NCI-H748 treated with DMSO at 0.1 percent for 48 hours (cell line): ENCODE data around the gene DKKL1.

Experiments
- DNase-seq: peaks from one replicate; lab custom pipeline; 2025; lab: John Stamatoyannopoulos, UW

DKKL1 gene

DNA sequence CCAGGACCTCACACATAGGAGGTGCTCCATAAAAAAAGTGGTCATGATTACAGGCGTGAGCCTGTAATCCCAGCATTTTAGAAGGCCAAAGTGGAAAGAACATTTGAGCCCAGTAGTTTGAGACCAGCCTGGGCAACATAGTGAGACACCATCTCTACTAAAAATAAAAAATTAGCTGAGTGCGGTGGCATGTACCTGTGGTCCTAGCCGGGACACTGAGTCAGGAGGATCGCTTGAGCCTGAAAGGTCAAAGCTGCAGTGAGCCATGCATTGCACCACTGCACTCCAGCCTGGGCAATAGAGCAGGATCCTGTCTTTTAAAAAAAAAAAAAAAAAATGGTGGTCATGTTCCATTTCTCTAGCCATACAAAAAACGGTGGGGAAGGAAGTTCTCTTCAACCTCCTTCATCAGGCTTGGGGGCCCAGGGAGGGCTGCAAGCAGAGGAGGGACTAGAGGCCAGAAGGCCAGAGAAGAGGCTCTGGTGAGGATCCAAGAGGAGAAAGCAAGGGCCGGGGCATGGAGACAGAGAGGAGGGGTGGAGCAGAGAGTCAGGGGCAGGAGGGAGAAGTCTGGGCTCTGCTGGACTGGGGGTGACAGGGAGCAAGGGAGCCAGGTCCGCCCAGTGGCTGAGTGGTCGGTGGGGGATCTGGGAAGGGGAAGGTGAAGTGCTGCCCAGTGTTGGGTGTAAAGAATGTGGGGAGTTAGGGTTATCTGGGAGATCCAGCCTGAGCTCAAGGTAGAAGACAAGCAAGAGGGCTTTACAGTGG lies 33.2 kb downstream of the DKKL1 start:
- no peak for DNase-seq

DNA sequence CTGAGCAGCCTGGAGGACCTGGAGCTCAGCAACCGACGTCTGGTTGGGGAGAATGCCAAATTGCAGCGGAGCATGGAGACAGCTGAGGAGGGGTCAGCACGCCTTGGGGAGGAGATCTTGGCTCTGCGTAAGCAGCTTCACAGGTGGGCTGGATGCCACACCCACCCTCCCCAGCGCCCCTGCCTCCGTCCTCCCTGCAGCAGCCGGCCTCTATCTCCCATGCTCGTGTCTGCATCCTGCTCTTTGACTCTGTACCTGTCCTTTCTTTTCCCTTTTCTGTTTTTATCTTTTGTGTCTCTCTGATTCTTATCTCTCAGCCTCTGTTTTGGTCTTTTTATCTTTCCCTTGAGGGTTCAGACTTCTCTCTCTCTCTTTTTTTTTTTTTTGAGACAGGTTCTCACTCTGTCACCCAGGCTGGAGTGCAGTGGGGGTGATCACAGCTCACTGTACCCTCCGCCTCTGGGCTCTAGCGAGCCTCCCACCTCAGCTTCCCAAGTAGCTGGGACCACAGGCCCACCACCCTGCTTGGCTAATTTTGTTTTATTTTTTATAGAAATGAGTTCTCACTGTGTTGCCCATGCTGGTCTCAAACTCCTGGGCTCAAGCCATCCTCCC lies 34.4 kb downstream of the DKKL1 start:
- no peak for DNase-seq

DNA sequence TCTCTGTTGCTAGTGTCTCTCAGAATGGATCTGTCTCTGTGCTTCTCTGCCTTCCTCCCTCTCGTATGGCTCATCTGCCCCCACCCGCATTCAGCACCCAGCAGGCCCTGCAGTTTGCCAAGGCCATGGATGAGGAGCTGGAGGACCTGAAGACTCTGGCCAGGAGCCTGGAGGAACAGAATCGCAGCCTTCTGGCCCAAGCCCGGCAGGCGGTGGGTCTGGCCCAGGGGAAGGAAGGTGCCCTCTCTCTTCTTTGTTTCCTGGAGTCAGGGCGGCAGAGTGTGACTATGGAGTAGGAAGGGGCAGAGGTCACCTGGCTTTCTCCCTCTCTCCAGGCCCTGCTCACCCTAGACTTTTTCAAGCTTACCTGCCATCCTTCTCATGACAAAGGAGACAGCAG lies 35.3 kb downstream of the DKKL1 start:
- no peak for DNase-seq

DNA sequence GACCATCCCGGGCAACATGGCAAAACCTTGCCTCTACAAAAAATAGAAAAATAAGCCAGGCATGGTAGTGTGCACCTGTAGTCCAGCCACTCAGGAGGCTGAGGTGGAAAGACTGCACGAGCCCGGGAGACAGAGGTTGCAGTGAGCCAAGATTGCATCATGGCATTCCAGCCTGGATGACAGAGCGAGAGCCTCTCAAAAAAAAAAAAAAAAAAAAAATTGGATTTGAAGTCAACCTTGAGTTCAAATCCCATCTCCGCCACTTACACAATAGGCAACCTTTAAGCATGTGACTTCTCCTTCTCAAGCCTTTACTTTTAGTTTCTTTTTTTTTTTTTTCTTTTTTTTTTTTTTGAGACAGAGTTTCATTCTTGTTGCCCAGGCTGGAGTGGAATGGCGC lies 36.4 kb downstream of the DKKL1 start:
- DNase-seq, result no peak

DNA sequence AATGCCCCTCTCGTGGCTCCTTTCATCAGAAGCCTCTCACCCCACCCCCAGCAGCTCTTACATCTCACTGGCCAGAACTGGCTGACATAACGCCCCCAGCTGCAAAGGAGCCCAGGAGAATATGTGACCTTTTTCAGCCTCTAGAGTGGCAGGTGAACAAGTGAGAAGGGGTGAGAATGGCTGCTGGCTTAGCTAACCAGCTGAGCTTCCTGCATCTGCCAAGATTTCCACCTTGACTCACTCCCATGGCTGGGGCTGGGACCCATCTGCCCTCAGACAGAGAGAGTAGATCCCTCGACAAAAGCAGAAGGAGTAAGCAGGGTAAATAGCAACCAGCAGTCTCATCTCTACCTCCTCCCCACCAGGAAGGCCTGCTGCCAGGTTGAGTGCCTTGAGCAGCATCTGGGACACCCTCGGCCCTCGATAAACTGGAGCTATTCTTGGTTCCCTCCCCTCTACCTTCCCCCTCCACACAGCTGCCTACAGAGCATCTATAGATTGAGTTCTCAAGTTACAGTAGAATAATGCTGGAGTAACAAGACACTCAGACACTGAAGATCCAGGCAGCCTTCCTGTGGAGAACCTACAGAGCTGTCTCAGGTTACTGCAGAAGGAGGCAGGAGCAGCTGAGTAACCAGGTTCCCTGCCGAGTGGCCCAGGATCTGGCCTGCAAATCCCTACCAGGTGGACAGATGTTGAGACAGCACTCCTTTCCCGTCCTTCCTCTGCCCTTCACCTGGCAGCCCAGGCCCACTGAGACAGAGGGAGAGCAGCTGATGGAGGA lies 39.9 kb downstream of the DKKL1 start:
- peak; percentile 64 for DNase-seq

DNA sequence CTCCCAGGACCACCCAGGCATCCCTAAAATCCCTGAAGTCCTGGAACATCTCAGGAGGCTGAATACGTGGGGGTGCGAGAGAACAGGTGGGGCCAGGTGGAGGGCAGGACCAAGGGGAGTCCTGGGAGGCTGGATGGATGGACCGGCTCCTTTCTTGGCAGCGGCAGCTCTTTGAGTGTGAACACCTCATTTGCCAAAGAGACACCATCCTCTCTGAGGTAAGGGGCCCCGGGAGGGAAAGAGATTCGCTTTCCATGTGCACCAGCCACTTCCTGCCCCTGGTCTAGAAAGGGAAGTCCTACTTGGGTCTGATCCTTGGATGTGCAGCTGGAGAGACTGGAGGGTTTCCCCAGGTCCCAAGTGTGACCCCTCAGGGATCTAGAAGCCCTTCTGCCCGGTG lies 43.4 kb downstream of the DKKL1 start:
- DNase-seq, result no peak

DNA sequence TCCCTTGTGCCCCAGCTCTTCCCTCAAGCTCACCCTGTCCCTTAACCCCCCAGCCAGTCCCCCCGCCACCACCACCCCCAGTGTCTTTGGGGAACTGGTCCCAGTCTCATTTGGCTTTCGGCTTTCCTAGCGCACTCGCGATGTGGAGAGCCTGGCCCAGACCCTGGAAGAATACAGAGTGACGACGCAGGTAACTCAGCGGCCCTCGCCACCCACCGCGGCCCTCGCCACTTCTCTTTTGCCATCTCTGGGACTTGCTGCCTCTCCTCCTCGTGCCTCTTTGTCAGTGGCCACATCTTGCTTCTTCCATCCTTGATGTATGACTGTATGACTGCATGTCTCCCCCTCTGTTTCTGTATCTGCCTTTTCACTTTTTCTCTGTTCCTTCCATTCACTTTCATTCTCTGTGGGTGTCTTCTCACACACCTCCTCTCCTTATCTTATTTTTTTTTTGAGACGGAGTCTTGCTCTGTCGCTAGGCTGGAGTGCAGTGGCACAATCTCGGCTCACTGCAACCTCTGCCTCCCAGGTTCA lies 43.9 kb downstream of the DKKL1 start:
- DNase-seq, result no peak

DNA sequence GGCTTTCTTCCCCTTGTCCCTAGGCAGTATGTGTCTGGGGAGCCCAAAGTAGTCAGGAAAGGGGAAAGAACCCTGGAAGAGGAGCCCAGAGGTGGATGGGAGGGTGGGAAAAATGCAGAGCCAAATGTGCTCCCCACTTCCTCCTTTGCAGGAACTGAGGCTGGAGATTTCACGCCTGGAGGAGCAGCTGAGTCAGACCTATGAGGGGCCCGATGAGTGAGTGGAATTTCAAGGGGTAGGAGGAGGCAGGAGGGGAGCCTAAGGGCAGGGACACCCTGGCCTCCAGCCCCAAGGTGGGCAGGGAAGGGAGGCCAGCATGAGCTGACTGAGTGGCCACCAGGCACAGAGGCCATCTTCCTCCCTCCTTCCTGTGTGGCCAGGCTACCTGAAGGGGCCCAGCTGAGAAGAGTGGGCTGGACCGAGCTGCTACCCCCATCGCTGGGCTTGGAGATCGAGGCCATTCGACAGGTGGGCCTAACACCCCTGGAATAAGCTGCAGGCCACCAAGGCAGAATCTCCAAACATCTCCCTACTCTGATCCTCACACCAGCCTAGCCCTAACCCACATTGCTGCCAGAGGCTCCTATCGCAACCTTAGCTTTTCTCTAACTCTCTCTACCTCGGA lies 45.3 kb downstream of the DKKL1 start:
- no peak for DNase-seq

DNA sequence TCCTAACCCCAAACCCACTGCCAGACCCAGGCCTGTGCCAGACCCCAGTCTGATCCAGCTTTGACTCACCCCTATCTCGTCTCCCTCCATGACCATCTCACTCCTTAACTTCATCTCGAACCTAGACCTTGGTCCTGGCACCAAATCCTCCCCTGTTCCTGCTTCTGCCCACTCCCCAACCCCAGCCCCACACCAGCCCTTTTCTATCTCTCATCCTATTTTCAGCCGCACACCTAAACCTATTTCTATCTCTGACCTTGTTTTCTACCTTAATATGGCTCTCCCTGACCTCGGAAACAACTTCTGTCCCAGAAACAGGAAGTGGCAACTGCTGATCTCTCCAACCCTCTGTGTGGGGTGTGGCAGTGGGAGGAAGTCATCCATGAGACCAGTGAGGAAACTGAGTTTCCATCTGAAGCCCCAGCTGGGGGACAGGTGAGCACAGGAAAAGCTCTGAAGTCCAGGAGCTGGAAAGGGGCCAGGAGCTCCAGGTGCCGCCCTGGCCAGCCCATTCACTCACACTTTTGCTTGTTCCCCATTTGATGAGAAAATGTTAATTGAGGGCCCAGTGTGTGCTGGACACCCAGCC lies 45.9 kb downstream of the DKKL1 start:
- DNase-seq, result no peak

DNA sequence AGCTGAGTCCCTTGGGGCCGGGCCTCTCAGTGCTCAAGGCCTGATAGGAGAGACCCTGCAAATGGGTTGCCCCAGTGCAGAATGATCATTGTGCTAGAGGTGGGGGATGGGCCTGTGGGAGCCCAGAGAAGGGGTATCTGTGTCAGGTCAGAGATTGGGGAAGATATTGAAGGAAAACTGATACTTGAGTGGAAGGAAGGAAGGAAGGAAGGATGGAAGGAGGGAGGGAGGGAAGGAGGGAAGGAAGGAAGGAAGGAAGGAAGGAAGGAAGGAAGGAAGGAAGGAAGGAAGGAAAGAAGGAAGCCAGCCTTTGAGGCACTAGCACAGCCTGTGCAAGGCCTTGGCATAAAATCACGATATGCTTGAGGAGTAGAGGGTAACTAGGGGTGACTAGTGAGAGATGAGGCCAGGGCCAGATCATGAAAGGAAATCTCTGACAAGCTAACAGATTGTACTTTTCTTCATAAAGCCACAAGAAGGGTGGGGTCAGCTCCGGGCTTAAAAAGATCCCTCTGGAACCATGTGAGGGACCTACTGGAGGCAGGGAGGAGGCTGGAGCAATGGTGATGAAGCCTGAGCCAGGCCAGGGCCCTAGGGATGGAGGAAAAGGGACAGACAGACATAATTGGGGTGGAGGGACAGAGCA lies 48.1 kb downstream of the DKKL1 start:
- no peak for DNase-seq

DNA sequence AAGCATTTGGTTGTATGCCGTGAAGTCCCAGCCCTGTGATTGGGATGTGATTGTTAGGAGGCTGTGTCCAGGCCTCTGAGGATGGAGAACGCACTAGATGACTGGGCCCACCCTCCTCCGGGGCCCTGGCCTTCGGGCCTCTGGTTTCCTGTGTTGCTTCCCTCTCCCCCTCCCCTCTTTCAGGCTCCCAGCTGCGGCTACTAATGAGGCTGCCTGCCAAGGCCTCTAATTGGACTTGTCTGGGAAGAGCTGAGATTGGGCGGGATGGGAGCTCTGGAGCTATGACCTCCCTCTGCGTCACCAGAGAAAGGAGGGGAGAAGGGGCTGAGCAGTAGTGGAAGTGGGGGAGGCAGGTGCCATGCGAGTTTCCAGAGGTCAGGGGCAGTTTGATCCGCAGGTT lies 49.7 kb downstream of the DKKL1 start:
- no peak for DNase-seq

DNA sequence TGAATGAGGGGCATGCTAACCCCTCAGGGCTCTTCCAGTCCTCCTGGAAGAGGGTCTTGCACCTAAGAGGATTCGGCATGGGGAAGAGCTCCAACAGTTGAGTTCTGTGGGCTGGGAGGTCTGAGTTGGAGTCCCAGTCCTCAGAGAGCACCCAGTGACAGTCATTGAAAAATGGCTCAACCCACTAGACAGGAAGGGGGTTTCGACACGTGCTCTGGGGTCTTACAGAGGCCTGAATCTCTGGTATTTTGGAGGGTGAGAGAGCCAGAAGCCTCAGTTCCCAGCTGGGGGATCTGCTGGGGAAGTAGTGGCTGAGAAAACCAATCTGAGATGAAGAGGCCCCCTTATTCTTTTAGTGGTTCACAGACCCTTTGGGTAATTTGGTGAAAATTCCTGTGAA lies 50.6 kb downstream of the DKKL1 start:
- DNase-seq, result no peak

DNA sequence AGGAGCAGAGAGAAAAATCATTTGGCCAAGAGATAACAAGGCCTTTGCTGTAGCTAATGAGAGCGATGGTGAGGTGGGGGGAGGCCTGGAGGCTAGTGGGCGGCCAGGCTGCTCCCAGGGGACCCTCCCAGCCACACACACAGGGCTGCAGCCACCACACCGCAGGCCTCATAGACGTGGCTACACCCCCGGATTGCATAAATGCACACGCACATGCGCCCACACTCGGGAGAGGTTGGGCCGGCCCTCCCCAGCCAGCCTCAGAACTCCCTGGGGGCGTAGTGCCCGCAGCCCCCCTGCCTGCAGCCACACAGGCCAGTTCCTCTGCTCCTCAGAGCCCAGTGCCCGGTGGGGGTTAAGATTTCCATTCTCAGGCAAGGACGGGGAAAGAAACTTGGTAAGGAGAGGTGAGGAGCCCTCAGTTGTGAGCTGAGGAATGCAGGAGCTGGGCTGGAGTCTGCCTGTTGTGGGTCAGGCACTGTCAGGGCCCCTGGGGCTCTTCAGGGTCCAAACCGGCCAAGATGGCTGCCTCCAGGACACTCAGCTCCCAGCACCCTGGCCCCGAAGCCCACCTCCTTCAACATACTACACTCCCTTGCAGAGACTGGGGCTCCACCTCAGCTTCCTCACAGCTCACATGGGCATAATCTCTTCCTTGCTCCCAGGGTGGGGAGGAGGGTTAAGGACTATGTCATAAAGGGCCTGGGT lies 51.6 kb downstream of the DKKL1 start:
- no peak for DNase-seq

DNA sequence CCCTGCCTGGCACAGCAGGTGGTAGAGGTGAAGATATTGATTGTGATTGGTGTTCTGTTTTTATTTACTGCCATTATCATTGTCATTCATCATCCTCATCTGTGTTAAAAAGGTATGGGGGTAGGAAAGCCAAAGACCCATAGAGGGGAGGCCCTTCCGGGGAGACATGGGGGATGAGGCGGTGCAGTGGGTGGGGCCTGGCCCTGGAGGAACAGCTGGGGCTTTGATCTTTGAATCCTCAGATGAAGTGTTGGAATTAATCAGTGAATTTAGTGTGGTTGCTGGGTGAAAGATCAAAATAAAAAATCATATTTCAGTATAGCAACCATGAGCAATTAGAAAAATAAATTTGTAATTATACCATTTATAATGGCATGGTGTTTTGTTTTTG lies 52.1 kb downstream of the DKKL1 start:
- no peak for DNase-seq

DNA sequence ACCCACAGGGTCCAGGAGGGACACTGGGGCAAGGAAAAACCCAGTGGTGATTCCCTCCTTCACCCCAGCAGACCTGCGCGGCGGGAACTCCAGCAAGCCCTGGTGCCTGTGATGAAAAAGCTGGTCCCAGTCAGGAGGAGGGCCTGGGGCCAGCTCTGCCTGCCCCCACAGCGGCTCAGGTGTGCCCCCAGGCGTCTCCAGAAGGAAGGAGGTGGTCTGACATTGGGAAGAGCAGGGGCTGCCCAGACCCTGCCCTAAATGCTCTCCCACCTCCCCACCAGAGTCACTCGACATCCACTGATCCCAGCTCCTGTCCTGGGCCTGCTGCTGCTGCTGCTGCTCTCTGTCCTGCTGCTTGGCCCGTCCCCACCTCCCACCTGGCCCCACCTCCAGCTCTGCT lies 53.4 kb downstream of the DKKL1 start:
- DNase-seq, result no peak

DNA sequence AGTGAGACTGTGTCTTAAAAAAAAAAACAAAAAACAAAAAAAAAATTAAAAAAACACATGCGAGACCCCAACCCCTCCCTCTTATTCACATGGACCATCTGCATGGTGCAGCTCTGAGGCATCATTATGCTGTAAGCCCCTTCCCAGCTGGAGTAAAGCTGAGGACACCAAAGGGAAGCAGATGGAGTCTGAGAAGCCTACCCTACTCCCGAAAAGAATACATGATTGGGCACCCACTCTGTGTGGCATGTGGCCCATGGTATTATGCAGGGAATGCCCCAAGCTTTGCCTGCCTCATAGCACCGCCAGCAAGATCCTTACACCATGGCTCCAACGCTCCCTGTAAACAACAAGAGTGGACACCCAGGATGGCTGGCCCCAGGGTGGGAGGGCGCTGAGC lies 54.8 kb downstream of the DKKL1 start:
- DNase-seq, result no peak

DNA sequence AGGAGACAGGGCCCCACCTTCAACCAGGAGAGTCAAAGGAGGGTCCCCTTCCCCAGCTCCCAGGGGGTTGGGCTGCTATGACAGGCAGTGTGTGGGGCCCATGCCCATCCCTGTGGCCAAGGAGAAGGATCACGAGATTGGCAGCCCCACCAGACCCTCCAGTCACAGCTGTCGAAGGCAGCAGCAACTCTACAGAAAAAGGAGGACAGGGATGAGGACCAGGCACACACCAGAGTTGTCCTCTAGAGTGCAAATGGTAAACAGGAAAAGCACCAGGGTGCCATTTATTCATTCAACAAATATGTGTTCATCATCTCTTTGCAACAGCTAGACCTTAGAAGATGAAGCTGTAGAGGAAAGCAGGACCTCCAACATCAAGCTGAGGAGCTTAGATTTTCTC lies 55.5 kb downstream of the DKKL1 start:
- no peak for DNase-seq

DNA sequence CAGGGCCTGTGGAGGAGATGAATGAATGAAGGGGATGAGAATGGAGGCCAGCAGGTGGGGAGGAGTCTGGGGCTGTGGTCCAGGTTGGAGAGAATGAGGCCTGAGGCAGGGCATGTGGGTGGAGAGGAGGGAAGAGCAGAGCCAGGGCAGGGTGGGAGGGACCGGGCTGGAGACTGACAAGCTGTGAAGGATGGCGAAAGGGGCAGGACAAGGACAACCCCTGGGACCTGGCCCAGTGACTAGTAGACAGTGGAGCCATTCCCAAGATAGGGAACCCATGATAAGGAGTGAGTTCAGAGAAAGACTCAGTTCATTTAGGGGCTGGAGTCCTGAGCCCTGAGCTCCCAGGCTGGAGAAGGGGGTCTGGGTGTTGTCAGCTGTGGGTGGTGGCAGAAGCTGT lies 56.5 kb downstream of the DKKL1 start:
- DNase-seq, result no peak

DNA sequence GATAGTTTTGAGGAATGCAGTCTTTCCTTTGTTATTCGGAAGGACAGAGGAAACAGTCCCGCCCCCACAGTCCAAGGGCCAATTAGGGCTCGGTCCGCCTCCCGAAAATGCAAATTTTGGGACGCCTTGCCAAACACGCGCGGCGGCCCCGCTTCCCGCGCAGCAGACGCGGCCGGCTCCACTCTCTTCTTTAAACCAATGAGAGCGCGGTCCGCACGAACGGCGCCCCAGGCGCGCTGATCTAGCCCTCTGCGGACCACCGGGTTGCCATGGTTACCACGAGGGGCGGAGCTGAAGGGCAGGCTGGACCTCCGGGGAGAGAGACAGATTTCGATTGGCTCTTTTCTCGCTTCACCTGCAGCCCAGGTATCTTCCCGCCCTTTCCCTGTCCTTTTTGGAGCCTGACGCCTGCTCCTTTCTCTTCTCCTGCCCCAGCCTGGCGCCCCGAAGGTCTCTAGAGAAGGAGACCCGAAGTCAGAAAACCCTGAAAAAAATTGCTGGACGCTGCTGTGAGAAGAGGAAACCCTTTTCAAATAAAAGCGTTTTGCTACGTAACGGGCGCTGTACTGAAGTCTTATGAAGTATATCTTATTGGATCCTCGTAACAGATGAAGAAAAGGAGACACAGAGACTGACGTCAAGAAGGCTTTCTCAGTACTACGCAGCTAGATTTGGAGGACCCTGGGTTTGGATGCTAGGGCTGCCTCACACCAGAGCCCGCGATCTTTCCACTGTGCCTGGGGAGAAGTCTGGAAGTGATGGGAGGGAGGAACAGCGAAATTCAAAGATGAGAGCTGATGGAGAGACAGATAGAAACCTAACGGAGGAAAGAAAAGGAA lies 57.6 kb downstream of the DKKL1 start:
- peak; percentile 96 for DNase-seq

DNA sequence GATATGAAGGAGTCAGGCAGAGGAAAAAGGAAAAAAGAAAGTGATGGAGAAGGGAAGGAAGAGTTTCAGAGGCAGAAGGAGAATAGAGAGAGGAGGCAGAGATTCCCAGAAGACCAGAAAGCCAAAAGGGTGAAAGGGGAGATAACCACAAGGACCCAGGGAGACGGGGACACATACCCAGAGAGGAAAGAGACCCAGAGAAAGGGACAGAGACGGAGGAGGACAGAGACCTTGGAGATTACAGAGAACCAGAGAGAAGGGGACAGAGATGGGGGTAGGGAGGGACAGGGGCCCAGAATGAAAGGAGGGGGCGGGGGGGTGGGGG lies 58.2 kb downstream of the DKKL1 start:
- DNase-seq, result no peak
